Nucleus accumbens (tissue), 56 donors: ENCODE measurements around the gene DNAJC3.
"Not testable (repeated sequence)": the region's sequence is repeated elsewhere in the genome, so short reads cannot be mapped to it uniquely, and the experiment has no call there.

Experiments
- DNase-seq, 56 donors: peaks; one replicate each; lab custom pipeline; 2025; lab: John Stamatoyannopoulos, UW

The DNAJC3 gene

GRCh38 chr13:95712846-95713245 lies 35.9 kb downstream of the DNAJC3 start:
- DNase-seq = not testable (repeated sequence)

DNA sequence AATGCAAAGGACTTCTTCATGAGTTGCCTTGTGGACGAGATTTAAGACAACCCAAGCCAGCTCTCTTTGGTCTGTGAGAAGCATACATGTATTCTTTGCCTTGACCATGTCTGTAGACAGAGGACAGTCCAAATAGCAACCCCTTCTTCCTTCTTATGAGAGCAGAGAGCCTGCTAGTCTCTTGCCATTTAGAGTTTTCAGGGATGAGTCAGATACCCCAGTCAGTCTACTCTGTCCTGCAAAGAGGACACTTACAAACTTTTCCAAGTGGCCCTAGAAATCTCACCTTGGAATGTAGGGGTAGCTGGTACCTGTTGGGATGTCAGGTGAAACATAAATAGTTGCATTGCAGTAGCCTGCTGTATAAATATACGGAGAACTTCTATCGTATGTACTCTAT lies 36.7 kb downstream of the DNAJC3 start:
- DNase-seq = no peak

GRCh38 chr13:95714142-95714832 lies 37.3 kb downstream of the DNAJC3 start:
- no peak for DNase-seq

DNA sequence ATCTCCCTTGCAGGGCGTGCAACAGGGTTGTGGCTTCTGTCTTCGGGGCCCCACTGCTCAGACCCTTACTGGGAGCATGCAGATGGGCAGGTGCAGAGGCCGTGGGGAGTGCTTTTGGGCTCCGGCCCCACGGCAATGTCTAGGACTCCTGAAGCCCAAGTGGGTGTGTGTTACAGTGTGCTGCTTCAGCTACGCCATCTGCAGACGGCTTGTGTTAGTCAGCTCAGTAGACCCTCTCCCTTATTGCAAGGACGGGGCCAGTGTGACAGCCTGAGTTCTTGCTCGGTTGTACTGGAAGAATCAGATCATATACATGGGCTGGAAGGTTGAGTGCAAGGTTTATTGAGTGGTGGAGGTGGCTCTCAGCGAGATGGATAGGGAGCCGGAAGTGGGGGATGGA lies 39.3 kb downstream of the DNAJC3 start:
- DNase-seq = no peak

- no peak for DNase-seq
These were observed 45.3 kb downstream of the DNAJC3 start for GRCh38 chr13:95722241-95722640.

GRCh38 chr13:95723438-95723837 lies 46.5 kb downstream of the DNAJC3 start:
- DNase-seq = no peak

DNA sequence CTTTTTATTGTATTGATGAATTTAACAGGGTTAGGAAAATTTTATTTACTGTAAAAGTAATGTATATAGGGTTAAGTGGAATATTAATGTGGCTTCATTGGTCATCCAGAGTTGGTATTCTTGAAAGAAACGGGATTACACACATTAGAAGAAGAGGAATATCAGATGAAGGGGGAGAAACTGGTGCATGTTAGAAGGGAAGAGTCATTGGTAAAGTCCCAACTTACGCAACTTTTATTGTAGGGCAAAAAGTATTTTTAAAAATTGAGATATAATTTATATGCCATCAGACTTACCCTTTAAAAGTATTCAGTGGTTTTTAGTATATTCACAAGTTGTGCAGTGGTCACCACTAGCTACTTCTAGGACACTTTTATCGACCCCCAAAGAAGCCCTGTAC lies 47.3 kb downstream of the DNAJC3 start:
- no peak for DNase-seq

DNA sequence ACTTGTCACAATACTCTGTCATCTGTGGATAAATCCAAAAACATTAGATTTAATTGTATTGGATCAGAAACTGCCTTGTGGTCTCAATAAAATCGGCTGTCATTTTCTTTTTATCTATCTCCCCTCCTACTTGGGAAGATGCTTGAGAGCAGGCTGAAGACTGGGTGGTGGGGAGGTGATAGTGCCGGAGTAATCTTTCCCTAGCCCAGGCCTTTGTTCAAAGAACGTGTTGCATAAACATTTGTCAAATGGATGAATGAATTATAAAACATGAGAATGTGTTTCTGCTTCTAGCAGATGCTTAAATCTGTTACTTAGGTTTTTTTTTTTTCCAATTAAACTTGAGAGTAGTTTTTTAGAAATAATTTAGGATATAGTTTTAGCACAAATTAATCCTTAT lies 49.9 kb downstream of the DNAJC3 start:
- no peak for DNase-seq

DNA sequence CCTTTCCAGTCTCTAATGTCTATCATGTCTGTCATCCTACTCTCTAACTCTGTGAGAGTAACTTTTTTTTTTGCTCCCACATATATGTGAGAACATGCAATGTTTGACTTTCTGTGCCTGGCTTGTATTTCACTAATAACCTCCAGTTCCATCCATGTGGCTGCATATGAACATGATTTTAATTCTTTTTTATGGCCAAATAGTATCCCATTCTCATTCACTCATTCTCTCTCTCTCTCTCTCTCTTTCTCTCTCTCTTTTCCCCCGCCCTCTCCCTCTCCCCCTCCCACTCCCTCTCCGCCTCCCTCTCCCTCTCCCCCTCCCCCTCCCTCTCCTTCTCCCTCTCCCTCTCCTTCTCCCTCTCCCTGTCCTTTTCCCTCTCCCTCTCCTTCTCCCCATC lies 52.0 kb downstream of the DNAJC3 start:
- DNase-seq = no peak

DNA sequence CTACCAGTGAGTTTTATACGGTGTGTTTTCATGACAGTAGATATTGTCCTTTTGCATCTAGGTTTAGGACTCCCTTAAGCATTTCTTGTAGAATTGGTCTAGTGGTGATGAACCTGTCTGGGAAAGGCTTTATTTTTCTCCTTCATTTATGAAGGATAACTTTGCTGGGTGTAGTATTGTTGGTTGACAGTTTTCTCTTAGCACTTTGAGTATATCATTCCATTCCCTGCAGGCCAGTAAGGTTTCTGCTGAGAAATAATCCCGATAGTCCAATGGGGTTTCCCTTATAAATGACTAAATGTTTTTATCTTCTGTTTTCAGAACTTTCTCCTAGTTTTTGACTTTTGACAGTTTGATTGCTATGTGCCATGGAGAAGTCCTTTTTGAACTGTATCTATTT lies 57.2 kb downstream of the DNAJC3 start:
- DNase-seq = no peak

GRCh38 chr13:95740071-95740978 lies 63.4 kb downstream of the DNAJC3 start:
- not testable (repeated sequence) for DNase-seq

GRCh38 chr13:95740979-95741320 lies 64.0 kb downstream of the DNAJC3 start:
- DNase-seq = no peak

GRCh38 chr13:95741584-95742563 lies 64.9 kb downstream of the DNAJC3 start:
- no peak for DNase-seq

- DNase-seq = no peak
These were observed 66.3 kb downstream of the DNAJC3 start for GRCh38 chr13:95743192-95743591.

- DNase-seq = no peak
These were observed 68.3 kb downstream of the DNAJC3 start for GRCh38 chr13:95745289-95745688.

DNA sequence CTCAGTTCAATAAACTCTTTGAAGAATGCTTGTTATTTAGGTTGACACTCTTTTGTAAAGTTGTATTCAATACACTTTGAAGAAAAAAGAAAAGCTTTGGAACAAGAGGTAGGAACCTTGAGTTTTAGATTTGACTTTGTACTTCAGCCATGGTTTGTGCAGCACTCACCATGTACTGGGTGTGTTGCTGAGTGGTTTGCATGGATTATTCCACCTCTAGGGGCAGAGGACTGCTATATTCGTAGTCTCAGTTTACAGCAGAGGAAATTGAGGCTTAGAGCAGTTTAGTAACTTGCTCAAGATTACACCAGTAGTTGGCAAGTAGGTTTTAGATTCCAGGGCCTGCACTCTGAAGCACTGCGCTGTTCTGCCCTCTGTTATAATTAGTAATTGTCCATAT lies 68.8 kb downstream of the DNAJC3 start:
- no peak for DNase-seq

DNA sequence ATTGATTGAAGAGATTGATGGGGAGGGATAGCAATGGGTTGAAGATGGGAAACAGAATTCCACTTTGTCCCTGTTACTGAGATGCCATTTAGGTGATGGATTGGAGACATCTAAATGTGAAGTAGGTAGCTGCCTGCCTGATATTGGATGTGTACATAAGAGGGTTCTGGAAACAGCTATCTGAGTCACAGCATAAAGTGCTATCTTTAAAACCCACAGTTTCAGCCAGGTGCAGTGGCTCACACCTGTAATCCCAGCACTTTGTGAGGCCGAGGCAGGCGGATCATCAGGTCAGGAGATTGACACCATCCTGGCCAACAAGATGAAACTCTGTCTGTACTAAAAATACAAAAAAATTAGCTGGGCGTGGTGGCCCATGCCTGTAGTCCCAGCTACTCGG lies 72.6 kb downstream of the DNAJC3 start:
- DNase-seq = no peak

- DNase-seq = no peak
These were observed 75.7 kb downstream of the DNAJC3 start for GRCh38 chr13:95752677-95753076.

DNA sequence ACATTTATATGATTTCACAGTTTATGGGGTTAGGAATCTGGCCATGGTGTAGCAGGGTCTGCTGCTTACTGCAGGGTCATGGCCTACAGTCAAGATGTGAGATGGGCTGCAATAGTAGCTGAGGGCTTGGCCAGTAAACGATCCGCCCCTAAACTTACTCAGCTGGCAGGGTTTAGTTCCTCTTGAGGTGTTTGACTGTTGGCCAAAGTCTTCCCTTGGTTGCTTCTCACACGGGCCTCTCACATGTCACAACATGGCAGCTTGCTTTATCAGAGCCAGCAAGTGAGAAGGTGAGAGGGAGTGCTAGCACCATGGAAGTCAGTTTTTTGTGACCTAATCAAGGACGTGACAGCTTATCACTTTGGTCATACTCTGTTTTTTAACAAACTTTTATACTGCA lies 77.1 kb downstream of the DNAJC3 start:
- no peak for DNase-seq

- DNase-seq = no peak
These were observed 79.1 kb downstream of the DNAJC3 start for GRCh38 chr13:95756072-95756471.

DNA sequence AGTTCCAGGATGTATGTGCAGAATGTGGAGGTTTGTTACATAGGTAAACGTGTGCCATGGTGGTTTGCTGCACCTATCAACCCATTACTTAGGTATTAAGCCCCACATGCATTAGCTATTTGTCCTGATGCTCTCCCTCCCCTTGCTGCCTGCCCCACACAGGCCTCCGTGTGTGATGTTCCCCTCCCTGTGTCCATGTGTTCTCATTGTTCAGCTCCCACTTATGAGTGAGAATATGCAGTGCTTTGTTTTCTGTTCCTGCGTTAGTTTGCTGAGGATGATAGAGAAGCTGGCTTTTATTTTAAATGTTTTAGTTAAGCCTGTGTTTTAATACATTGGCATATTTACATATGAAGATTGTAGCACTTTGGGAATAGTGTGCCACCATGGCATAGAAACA lies 85.7 kb downstream of the DNAJC3 start:
- peak in 2 of 56 donors; percentile 10 for DNase-seq
